Measurements from ENCODE around the gene ANKS1A.

Gene ANKS1A

DNA sequence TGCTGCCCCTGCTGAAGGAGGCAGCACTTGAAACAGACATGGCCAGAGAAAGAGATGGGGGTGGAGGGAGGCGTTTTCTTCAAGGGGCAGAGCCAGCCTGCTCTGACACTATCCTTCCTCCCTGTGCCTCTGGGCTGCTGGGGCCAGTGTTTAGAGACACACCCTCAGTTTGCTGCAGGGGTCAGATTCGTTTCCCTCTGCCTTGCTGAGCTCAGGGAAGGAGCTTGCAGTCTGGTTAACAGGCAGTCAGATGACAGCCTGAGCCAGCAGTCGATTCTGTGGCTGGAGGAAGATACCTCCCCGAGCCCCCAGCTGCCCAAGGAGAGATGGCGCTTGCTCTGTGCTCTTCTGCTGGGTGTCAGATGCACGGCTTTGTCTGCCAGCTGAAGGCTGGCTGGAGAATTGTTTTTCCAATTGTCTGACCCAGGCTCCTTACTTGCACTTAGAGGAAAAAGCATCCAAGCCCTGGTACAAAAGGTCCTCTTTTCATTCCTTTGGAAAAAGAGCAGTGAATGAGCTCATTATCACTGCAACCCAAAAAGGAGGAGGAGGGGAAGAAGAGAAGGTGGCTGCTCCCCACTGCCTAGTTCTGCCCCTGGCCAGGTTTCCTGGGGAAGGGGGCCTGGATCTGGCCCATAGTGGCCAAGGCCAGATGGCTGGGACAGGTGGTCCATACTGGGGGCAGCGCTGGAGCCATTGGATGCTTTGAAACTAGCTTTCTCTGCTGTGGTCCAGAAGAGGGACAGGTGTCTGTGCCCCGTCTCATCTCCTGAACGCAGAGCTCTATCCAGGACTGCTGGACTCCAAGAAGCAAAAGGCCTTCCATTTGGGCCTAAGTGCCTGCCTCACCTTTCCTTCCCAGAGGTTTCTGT, 163.9 kb downstream of the ANKS1A start:
- DNase-seq (ENCODE audit: low read depth, low spot score), result no peak

DNA sequence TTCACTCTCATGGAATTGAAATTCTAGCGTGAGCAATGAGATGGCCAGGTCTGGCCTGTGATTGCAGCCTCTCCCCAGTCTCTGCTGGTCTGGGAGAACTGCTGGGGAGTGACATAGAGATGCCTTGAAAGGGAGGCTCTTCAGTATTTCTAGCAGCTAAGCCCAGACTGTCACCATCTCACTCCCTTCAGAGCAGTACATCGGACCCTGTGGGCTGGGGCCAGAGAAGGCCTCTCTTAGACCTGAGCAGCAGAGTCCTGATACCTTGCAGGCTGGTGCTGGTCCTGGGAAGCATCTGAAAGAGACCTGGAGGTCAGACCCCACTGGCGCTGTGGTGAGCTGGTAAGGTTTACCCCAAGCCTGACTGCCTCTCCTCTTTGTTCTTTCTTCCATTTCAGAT, 164.6 kb downstream of the ANKS1A start:
- no peak for DNase-seq (ENCODE audit: low read depth, low spot score)

DNA sequence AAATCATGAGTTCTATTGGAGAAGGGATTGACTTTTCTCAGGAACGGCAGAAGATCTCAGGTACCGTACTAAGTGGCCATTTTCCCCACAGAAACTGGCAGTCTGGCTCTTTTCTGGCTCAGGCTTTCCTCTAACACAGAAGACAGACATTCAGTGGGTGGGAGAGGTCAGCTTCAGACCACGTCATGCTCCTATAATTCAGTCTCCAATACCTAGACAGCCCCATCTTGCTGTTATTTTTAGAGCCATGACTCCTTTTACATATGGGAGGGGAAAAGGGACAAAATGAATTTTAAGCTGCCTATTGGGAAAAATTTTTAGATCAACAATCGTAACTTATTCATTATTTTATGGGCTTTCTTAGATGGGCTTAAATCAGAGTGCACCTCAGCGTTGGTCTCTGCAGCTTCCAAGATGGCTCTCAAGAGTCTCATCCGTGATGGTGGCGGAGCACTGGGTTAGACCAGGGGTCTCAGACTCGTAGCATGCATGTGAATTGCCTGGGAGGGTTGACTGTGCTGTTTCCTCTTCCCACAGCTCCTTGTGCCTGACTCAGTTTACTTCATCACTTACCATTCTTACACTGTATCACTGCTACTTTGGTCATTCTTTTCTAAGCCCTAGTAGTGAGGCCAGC, 165.2 kb downstream of the ANKS1A start:
- no peak for DNase-seq (ENCODE audit: low read depth, low spot score)

- DNase-seq (ENCODE audit: low read depth, low spot score), result no peak
Measured at GRCh38 chr6:35054743-35055130, 165.7 kb downstream of the ANKS1A start.

- no peak for DNase-seq (ENCODE audit: low read depth, low spot score)
Measured at GRCh38 chr6:35055891-35056290, 166.8 kb downstream of the ANKS1A start.

DNA sequence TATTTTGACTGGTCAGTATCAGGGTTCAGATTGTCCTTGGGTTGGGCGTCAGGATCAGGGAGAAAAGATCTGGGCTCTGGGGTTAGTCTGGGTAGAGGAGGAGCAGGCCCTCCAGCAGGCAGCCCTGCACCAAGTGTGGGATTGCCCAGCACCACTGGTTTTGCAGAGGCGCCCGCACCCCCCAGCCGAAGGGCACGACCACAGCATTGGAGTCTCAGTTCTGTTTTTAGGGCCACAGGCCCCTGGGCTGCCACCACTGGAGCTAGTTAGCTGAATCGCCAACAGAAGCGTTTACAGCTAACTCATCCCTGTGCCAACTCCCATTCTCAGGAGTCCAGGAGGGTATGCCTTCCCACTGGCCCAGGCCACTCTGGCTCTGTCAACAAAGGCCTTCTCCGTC, 167.9 kb downstream of the ANKS1A start:
- no peak for DNase-seq (ENCODE audit: low read depth, low spot score)

DNA sequence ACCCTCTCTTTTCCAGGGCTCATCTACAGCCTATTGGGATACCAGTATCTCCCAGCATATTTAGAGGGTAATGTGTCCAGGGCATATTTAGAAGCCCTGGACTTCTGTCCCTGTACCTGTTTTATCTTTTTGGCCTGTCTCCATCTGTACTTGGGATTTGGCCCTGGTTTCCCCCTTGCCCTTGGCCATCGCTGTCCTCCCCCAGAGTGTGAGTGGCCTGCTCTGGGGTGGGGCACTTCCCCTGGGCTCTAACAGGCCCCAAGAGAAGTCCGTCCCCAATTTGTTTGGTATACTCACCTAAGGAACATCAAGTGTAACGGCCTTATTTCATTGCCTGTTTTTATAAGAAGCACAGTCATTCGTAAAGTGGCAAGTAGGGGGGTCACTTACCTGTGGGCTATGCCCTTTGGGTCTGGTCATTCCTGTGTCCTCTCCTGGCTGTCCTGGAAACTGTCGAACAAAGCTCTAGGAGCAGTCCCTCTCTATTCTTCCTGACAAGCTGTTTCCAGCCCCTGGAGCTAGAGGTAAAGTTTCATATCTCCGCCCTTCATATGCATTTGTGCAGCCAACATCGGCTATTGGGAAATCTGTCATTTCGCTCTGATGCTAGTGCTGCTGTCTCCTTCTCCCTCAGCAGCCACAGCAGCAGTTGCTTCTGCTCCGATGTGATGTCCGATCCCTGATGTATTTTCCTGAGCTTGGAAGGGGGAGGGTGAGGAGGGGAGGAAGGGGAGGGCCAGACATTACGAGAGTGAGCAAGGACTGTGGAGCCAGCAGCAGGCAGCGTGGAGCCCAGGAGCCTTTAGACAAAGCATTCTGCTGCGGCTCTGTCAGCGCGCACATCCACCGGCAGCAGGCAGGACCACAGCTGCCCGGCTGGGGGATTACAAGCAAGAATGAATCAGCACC, 168.6 kb downstream of the ANKS1A start:
- DNase-seq (ENCODE audit: low read depth, low spot score), result no peak

GRCh38 chr6:35058358-35058675, 169.3 kb downstream of the ANKS1A start:
- no peak for DNase-seq (ENCODE audit: low read depth, low spot score)

- DNase-seq (ENCODE audit: low read depth, low spot score), result no peak
Measured at GRCh38 chr6:35058865-35059522, 169.9 kb downstream of the ANKS1A start.

DNA sequence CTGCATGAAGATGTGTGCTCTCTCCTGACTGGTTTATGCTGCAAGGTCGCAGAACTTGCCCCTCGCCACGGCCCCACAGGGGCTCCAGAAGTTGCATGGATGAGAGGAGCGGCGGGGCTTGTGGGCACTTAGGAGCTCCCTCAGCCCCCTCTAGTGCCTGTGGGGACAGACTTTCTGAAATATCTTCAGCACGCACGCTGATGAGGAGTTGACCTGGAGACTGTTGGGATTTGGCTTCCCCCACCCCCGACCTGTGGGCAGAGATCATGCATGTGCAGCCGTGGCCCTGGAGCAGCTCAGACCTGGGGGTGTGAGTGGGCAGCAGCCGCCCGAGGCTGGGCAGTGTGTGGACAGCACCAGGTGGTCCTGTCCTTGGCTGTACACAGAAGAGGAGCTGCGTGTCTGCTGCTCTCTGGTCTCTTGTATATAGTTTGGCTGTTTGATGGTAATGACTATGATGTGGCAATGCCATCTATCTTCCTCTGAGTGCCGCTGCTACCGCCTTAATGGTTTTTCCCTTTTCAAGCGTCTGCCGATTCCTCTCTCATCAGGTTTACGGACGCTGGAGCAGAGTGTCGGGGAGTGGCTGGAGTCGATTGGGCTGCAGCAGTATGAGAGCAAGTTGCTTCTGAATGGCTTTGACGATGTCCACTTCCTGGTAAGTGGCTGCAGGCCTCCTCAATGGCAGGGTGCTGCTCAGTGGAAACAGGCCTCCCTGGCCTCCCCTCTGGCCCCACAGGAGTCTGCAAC, 170.7 kb downstream of the ANKS1A start:
- DNase-seq (ENCODE audit: low read depth, low spot score), result no peak

DNA sequence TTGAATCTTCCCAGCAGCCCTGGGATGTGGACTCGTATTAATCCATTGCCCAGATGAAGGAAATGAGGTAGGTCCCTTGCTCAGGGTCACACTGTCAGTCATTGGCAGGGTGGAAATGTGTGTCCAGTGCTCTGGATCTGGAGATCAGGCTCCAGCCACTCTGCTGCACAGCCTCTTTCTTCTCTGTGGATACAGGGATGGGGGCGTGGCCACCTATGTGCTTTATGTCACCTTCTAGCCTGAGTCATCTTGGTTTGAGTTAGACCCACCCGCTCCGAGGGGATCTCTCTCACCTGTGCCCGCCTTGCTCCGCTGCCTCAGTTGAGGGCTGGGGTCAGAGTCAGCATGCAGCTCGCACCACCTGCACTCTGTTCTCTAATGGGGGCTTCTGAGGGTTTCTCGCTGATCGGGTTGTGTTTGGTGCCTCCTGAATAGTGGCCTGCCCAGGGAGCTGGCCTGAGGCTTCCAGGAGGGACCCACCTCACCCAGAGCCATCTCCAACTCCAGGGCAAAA, 172.1 kb downstream of the ANKS1A start:
- DNase-seq (ENCODE audit: low read depth, low spot score), result no peak

DNA sequence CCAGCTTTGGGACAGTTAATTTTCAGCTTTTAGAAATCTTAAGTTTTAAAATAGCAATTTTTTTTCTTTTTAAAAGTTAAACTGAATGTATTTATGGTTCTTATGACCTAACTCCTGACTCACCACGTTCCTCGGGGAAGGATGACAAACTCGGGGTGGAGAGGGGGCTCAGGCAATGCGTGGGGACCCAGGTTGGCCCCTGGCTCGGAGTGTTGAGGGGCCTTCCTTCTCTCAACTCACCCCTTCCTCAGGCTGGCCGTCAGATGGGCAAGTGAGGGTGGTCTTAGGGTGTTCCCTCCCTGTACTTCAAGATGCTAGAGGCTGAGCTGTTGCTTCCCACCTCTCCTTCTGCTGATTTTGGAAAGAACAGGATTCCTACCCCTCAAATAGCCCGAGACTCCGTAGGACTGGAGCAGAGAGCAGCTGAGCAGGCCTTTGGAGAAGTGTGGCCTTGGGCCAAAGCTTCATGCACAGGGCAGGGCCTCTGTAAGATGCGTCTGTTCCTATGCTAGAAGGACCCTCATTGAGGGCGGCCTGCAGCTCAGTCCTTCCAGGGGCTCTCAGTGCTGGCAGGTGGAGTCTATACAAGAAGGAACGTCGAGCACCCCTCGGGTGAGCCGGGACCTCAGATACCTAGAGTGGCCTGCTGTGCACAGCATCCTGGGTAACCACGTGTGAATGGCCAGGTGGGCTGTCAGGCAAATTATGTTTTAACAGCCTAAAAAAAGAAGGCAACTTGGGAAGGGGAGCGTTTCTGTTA, 172.8 kb downstream of the ANKS1A start:
- no peak for DNase-seq (ENCODE audit: low read depth, low spot score)

DNA sequence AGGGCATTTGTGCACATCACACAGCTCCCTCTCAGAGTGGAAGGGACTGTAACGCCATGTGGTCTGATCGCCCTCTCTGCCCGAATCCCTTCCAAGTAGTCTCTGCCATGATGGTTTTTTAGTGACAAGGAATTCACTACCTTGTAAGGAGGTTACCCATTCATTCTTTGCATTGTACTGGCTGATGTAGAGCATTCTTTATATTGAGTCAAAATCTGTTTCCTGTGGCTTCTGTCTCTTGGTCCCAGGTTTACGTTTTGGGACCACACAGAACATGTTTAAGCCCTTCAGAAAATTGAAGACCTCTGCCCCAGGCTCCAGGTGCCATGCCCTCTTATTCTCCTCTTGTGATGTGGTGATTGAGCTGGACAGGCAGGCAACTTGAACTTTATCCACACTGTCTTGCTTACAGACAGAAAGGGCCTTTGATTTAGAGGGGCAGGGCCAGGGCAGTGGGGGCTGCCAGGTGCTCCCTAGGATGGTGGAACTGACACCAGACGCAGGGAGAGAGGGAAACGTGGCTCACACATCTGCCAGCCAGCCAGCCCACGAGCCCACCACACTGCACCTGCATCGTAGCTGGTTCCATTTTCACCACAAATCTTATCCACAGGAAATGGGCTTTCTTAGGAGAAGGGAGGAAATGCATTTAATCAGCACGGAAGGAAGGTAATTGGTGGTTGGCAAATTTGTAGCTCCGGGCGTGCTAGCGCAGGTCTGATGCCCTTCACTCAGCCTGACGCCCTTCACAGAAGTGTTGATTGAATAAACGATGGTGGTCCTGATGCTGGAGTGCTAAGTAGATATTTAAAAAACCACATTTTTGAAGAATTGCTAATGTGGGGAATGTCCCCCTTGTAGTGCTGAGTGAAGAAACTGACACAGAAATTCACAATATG, 173.9 kb downstream of the ANKS1A start:
- no peak for DNase-seq (ENCODE audit: low read depth, low spot score)

DNA sequence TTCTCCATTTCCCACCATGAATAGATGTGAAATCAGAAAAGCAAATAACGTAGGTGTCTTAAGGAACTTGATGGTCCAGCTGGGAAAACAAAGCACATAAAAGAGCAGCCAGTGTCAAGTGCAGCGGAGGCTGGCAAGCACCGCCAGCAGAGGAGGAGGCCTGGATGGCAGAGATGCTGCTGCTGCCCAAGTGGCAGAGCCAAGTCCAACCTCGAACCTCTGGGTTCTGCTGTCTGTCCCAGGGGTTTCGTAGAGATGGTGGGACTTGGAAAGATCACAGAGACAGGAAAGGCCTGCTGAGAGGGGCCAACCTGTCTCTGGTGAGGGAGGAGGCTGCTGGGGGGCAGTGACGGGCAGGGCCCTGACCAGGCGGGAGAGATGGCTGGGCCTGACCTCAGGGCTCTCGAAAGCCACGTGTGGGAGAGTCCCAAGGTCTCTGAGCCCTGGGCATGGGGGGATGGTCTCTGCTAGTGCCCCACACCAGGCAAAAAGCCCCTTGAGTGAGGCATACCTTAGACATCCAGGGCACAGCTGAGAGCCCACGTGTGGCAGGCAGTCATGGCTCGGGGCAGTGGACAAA, 174.7 kb downstream of the ANKS1A start:
- DNase-seq (ENCODE audit: low read depth, low spot score), result no peak

- no peak for DNase-seq (ENCODE audit: low read depth, low spot score)
Measured at GRCh38 chr6:35064290-35064689, 175.2 kb downstream of the ANKS1A start.

DNA sequence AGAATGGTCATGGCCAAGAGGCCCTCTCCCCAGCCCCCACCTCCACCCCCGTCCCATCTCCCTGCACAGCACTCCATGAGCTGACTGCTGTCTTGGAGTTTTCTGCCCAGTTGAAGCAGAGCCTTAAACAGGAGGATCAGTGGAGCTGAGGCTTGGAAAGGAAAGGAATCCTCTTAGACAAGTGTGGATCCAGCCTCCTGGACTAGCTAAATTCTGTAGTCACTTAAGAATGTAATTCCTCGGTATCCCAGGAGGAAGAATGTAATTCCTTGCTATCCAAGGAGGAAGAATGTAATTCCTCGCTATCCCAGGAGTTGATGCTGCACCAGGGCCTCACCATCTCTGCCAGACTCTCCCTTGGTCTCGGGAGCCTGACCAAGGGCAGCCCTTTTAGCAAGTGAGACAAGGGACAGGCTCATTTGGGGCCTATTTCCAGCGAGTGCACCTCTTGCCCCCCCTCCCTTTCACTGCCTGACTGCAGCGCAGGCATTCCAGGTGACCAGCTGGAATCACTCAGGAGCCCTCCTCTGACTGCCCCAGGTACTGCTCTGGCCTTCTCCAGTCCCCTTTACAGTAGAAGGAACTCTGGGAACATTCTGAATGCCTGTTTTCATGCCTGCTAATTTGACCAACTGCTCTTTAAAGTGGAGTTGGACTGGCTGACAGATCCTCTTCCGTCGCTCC, 175.8 kb downstream of the ANKS1A start:
- DNase-seq (ENCODE audit: low read depth, low spot score), result no peak

GRCh38 chr6:35065441-35065800, 176.4 kb downstream of the ANKS1A start:
- DNase-seq (ENCODE audit: low read depth, low spot score), result no peak

DNA sequence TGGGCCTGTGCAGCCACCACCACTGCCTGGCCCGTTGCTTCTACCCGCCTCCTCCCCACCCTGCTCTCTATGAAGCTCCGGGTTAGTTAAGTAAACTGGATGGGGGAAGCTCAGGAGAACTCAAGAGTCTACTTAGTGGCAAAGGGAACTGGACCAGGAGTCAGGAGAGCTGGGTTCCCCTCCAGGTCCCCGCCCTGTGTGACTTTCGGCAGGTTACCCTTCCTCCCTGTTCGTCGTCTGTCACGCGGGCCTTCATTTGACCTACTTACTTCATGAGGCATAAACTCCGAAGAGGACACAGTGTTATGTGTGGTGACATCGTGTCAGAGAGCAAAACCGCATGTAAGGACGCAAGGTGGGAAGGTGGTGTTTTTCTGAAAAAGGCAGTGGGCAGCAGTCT, 176.8 kb downstream of the ANKS1A start:
- no peak for DNase-seq (ENCODE audit: low read depth, low spot score)

All from activated CD4-positive, CD25-positive, alpha-beta regulatory T cell treated with anti-CD3 and anti-CD28 coated beads, Interleukin-2, amount 50 U/mL, for 16 hours (primary cell).